GM04504 (cell line): ENCODE measurements around the gene ROGDI.

Experiments used
- DNase-seq: peaks from one replicate; pipeline ENCODE4 v3.0.0-alpha.2; 2012; ENCODE audit warnings: low read depth

ROGDI gene

DNA sequence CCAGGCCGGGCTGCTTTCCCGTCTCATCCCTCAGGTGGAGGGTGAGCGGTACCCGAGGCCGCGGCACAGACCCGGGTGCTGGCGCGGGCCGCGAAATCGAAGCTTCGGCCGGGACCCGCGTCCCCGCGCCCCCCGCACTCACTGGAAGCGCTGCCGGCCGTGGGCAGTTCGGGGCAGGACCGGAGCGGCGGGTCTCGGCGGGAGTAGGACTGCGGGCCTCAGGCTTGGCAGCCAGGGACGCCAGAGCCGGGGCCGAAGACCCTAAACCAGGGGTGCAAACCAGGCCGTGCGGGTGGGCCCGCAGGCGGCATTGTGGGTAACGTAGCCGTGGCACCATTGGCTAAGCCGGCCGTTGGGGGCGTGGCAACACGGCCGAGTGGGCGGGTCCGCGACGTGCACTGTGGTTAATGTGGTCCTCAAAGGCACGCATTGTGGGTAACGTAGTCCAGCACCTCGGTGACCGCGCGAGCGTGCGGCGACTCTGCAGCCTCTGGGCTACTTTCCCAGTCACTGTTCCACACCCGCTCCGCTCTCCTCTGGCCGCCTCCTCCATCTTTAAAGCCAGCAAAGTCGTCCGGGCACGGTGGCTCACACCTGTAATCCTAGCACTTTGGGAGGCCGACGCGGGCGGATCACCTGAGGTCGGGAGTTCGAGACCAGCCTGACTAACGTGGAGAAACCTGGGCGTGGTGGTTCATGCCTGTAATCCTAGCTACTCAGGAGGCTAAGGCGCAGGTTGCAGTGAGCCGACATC lies 35.4 kb downstream of the ROGDI start, which contains the start of gene ZNF500:
TSS of gene ZNF500 (minus strand) at position 288 of the 754 bp plus-strand sequence. CDS start 1,184 bp downstream, outside the sequence.
- peak; percentile 93 for DNase-seq

DNA sequence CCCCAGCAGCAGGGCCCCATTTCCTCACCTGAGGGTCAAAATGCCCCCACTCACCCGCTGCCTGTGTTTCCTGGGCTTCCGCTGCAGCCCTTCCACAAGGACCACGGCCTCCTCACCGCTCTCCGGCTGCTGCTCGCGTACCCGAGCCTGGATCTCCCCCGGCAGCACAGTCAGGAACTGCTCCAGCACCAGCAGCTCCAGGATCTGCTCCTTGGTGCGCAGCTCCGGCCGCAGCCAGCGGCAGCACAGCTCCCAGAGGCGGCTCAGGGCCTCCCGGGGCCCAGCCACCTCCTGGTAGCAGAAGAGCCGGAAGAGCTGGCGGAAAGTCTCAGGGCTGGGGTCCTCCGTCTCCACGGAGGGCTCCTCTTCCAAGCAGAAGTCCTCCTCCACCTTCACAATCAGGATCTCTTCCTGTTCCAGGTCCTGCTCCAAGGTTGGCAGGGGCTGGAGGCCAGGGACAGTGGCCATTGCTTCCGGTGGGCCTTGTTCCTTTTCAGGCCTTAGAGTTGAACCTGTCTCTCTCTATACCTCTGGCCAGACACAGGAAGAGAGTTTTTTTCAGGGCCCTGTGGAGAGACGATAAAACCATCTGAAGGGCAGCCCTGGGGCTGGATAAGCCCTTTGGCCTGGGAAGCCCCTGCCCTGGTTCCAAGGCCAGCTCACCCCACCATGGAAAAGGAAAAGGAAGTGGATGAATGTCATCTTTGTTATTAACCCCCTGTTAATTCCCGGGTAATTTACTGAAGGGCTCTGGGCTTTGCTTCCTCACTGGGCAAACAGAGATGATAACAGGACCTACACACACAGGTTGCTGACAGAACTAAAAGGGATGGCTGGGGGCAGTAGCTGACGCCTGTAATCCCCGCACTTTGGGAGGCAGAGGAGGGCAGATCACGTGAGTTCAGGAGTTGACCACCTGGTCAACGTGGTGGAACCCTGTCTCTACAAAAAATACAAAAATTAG lies 36.6 kb downstream of the ROGDI start:
- DNase-seq, result no peak

DNA sequence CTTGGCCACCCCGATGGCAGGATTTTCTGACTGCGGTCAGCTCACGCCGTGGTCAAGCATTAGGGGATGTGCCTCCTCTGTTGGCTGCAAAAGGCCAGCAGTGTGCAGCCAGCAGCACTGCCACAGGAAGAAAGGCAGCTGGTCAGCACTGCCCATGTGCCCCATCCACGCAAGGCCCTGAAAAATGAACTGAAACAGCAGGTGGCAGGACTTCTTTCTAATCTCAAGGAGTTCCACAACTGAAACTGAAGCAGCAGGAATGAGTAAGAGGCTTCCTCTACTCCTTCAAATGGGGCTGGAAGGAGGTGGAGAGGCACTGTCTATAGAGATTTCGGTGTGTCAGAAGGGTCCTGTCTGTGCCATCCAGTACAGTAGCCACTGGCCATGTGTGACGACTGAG lies 38.6 kb downstream of the ROGDI start:
- DNase-seq, result no peak

DNA sequence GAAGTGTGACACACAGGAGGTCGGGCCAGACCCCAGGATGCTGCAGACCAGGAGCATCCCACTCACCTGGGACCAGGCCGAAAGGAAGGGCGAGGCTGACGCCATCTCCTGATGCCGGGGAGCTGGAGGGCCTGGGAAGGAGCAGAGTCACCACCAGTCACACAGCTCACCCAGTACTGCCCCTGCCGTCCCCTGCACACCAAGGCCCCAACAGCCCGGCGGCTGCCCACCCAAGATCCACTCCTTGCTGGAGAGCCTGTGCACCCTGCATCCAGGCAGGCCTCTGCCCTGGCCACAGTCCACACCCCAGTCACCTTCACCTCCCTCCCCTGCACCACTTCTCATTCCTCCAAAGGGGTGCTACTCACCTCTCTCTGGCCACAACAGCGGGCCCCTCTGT lies 40.2 kb downstream of the ROGDI start:
- DNase-seq, result no peak

DNA sequence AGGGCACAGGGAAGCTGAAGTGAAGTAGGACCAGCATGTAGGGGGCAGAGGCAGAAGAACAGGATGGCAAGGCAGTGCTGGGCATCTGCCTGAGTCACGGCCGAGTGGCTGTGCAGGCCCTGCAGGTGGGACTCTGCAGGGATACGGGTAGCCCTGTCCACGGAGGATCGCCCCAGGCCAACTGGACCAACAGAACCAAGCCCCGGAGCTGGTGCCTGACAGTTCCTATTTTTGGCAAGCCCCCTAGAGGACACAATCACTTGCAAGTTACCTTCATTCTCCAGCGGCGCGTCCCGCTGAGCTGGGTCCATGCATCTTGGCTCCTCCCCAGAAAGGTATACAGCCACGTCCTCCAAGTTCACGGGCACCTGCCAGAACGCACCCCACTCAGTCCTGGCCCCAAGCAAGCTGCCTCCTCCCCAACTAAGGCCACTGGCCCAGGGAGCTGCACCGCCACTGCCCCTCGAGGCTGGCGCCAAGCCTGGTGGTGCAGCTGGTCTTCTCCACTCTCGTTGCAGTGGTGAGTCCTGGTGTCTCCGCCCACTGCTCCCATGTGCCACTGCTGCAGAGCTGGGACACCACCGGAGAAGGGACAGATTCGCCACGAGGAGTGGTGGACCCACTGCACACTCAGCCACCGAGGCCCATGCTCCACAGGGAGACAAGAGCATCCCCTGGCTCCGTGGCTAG lies 42.1 kb downstream of the ROGDI start:
- no peak for DNase-seq

DNA sequence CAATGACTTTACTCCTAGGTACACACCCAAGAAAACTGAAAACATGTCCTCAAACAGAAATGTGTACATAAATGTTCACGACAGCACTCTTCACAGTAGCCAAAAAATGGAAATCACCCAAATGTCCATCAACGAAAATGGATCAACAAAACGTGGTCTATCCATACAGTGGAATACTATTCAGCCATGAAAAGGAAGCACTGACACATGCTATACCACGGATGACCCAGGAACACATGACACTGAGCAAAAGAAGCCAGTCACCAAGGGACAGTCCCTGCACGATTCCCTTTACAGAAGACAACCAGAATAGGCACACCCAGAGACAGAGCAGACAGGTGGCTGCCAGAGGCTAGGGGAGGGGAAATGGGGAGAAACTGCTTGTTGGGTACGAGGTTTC lies 46.7 kb downstream of the ROGDI start:
- no peak for DNase-seq

DNA sequence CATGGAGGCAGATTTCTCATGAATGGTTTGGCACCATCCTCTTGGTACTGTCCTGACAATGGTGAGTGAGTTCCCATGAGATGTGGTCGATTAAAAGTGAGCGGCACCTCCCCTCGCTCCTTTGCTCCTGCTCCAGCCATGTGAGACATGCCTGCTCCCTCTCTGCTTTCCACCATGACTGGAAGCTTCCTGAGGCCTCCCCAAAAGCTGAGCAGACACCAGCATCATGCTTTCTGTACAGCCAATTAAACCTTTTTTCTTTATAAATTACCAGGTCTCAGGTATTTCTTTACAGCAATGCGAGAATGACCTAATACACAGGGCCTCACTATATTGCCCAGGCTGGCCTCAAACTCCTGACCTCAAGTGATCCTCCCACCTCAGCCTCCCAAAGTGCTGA lies 47.6 kb downstream of the ROGDI start:
- no peak for DNase-seq

DNA sequence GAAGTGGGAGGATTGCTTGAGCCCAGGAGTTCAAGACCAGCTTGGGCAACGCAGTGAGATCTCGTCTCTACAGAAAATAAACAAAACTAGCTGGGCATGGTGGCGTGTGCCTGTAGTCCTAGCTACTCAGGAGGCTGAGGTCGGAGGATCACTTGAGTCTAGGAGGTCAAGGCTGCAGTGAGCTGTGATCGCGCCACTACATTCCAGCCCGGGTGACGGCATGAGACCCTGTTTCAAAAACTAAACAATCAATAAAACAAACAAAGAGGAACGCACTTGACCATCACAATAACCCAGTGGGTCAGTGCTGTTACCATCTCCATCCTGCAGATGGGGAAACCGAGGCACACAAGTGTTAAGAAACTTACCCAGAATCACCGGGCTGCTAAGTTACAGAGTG lies 49.2 kb downstream of the ROGDI start:
- DNase-seq, result no peak

DNA sequence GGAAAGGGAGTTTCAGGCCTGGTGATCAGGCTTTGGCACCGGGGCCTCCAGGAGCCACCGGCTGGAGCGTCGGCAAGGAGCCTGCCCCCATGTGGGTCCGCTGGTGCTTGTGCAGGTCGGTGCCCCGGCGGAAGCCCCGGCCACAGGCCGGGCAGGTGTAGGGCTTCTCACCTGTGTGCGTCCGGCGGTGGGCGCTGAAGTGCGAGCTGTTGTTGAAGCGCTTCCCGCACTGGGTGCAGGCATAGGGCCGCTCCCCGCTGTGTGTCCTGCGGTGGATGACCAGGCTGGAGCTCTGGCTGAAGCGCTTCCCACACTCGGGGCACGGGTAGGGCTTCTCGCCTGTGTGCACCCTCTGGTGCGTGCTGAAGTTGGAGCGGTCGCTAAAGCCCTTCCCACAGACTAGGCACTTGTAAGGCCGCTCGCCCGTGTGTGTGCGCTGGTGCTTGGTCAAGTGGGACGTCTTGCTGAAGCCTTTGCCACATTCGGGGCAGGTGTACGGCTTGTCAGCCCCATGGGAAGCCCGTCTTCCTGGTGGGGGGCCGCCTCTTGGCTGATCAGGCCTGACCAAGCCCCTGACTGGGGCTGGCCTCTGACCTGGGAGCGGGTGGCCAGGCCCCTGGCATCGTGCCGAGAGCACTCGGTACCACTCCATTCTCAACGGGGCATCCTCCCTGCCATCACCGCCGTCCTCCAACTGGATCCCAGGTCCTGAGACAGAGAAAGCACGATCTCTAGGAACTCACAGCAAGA lies 49.9 kb downstream of the ROGDI start:
- no peak for DNase-seq

DNA sequence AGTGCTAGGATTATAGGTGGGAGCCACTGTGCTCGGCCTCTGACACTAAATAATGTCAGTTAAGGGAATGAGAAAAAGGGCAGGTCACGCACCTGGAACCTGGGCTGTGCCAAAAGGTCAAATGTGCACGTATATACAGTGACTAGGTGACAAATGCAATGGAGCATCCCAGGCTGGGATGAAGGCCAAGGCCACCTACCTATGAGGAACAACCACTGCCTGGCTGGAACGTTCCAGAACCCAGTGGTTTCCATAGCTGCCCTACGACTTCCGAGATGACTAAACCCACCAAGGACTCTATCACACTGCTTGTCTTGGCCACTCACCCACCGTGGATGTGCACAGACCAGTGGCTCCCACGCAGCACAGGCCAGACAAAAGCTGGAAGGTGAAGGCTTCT lies 51.5 kb downstream of the ROGDI start:
- DNase-seq, result no peak

DNA sequence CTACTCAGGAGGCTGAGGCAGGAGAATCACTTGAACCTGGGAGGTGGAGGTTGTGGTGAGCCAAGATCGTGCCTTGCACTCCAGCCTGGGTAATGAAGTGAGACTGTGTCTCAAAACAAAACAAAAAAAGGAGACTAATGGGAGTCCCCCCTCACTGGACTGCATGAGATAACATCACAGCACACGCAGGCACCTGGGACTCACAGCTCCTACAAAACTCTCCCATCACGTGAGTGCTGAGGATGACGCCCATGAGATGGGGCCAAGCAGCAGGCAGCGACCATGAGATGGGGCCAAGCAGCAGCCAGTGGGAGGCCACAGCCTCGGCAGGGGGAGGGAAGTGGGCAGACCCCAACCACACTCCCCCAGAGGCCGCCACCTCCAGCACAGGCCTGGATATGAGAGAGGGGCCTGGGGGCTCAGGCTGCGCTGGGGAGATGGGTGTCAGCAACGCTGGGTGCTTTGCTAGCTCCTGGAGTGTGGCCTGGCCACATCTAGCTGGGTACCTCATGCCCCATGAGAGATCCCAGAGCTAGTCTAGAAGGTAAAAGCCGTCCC lies 52.7 kb downstream of the ROGDI start:
- no peak for DNase-seq

DNA sequence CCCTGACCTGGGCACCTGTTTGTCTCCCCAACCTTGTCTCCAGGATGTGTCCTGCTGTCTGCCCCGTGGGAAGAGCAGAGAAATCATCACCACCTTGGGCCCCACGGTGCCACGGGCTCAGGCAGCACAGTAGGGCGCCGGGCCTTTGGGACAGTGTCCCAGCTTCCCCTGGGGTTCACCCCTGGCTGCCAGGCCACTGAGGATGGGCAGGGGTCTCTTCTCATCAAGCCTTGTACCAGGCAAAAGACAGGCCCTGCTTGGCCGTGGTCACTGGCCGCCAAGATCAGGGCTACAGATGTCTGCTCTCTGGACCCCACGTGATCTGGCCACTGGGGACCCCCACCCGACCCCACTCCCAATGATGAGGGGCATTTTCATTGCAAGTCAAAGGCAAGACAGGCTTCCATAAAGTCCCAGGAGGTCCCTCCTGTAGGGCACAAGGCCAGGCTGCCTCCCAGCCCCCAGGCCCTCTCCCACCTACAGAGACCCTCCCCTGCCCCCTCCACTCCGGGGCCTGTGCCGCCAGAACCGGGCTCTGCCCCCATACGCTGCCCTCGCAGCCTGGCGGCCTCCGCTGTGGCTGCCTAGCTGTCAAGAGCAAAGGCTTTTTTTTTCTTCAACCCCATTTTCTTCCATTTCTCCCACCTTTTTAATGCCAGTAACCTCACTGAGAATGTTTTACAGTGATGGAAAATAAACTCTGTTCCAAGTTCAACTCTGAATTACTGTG lies 53.6 kb downstream of the ROGDI start:
- no peak for DNase-seq

DNA sequence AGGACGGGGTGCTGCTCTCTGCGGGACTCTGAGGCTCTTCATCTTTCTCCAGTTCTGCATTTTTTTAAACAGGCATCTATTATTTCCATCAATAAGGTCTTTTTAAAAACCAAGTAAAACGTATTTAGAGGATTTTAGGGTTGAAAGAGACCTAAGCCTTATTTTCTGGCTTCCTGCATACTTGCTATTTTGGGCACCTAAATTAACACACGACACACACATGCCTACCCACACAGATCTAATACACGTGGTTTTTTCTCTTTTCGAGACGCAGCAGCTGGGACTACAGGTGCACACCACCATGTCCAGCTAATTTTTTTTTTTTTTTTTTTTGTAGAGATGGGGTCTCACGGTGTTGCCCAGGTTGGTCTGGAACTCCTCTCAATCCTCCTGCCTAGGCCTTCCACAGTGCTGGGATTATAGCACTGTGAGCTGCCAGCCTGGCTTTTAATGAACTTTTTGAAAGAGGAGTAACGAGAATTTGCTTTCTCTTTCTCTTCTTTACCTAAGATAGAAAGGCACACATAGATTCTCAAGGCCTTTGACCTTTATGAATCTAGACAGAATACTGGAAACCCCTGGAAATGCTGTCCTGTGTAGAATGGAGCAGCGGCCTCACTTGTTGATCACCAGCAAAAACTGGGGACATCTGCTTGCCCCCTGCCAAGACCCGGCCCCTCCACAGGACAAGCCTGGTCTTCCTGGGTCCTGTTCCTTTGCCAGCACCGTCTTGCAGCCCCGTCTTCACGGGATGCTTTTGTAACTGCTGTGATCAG lies 54.3 kb downstream of the ROGDI start:
- no peak for DNase-seq

DNA sequence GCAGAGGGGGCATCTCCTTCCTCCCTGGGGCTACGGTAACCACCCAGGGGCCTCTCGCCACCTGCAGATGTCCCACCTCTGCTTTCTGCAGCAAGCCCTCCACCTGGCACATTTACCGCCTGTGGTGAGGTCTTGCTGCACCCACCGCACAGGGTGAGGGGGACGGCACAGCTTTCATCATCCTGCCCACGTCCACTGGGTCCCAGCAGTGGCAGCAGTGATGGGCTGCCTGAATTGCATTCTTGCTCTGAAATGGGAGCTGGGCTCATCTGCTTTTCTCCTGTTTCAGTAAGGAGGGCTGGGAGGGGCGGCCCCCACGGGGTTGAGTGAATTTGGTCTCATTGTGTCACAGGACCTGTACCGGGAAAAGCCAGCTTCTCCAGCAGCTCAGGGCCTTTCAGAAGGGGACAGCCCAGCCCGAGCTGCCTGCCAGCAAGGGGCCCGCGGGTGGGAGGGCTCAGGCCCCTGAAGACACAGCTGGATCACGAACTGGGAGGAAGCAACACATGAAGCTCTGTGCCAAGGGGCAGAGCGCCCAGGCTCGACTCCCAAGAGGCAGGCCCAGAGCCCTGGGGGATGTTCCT lies 55.4 kb downstream of the ROGDI start:
- no peak for DNase-seq
